OCI-LY3 (cell line): ENCODE results near the gene CSH1.

Experiments used
- EZH2phosphoT487 ChIP-seq: fragments of 200-600 bp; shearing (Covaris generic); IDR thresholded peaks from 2 replicates; pipeline ENCODE4 v1.6.1; 2018; ENCODE audit warnings: antibody characterized with exemption, mixed run types, low read depth
- TF ChIP-seq, protein P1 (sequence below): fragments of 200-600, 300-600 bp; sonication (generic); IDR thresholded peaks from 2 replicates; pipeline ENCODE4 v1.5.1; 2014; ENCODE audit warnings: antibody characterized with exemption, low read length, low read depth

DNA sequence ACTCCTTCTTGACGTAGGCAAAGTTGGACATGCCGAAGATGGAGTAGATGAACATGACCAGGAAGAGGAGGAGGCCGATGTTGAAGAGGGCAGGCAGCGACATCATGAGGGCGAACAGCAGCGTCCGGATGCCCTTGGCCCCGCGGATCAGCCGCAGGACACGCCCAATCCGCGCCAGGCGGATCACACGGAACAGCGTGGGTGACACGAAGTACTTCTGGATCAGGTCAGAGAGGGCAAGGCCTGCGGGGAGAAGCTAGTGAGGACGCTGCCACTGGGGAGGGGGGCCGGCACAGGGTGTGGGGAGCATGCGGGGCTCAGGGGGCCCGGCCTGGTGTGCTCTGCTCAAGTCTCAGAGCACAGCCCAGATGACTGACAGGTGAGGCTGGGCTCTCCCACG is 45.4 kb upstream of the CSH1 start:
- TF ChIP-seq, protein P1, sequence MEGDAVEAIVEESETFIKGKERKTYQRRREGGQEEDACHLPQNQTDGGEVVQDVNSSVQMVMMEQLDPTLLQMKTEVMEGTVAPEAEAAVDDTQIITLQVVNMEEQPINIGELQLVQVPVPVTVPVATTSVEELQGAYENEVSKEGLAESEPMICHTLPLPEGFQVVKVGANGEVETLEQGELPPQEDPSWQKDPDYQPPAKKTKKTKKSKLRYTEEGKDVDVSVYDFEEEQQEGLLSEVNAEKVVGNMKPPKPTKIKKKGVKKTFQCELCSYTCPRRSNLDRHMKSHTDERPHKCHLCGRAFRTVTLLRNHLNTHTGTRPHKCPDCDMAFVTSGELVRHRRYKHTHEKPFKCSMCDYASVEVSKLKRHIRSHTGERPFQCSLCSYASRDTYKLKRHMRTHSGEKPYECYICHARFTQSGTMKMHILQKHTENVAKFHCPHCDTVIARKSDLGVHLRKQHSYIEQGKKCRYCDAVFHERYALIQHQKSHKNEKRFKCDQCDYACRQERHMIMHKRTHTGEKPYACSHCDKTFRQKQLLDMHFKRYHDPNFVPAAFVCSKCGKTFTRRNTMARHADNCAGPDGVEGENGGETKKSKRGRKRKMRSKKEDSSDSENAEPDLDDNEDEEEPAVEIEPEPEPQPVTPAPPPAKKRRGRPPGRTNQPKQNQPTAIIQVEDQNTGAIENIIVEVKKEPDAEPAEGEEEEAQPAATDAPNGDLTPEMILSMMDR, result no peak
- TF ChIP-seq EZH2phosphoT487, result no peak
